Camera-type eye (tissue), 1 donor: Measurements from ENCODE around the gene SLC18A2. TPM values are rescaled to one million over a fixed set of nuclear protein-coding genes. Genes with fewer than 3 reads are reported as not detected.

ENCODE experiments used
- total RNA-seq: library from RNA; depleted of rRNA; stranded (reverse); fragments of >200 nt; gene quantifications from one replicate; pipeline ENCODE4 v1.2.3, GENCODE V29; 2014

SLC18A2 gene
- total RNA-seq: 7.0 TPM

DNA sequence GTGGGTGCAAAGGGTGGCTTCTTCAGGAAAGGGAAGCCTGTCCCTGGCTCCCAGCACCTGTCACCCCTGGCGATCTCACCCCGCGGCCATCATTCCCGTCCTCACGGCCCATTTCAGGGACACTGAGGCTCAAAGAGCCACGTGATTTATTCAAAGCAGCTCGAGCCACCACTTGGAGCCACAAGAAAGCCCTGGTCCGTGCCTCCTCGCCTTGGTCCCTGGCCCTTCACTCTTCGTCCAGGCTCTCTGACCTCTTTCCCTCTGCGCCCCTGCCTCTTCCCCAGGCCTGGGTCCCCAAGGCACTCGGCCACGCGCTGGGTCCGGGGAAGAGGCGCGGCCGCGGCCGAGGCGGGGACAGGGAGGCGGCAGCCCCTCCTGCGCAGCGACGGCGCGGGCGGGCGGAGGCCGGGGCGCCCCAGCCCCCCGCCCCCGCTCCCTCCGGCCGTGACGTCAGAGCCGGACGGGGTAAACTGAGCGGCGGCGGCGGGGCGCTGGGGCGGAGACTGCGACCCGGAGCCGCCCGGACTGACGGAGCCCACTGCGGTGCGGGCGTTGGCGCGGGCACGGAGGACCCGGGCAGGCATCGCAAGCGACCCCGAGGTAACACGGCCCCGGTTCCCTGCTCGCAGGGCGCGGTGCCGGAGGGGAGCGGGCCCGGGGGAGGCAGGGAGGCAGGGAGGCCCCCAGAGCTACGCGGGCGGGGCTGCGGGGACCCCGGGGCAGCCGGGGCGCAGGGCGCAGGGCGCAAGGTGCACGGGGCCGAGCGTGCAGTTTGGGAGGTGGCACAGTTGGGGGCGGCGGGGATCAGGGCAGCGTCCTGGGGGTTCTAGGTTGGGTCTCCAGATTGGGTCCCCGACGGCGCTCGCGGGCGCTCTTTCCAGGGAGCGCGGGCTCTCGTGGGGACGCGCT lies at the start of gene SLC18A2:
Gene SLC18A2, plus strand, starts transcription at position 494 of the 909 bp plus-strand sequence. CDS start 580 bp downstream, outside the sequence.

DNA sequence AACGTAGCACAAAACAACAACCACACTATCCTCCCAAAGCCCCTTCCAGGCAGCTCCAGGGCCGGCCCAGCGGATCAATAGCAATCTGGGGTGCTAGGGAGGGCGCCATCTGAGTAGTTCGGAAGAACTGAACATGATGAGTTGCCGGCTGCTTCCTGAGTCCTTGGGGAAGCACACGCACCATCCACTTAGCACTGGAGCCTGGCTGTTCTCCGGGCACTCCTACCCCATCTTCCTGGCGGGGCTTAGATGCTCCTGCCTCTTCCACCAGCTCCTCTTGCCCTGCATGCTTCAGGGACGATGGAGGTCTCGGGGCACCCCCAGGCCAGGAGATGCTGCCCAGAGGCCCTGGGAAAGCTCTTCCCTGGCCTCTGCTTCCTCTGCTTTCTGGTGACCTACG lies 43.7 kb upstream of the SLC18A2 start, which contains the start of gene KCNK18:
Gene KCNK18, plus strand, starts transcription at position 301 of the 400 bp plus-strand sequence. Its CDS starts 0 bp downstream, at position 301.

Other genes with a start within 250 kb of the SLC18A2 start
- gene SHTN1, start 235.9 kb upstream of the SLC18A2 start, total RNA-seq: 19.4 TPM
- 0.33 TPM for gene VAX1, start 102.8 kb upstream of the SLC18A2 start, total RNA-seq
- not detected for gene KCNK18, start 43.6 kb upstream of the SLC18A2 start, total RNA-seq
- 34.7 TPM for gene PDZD8, start 134.3 kb downstream of the SLC18A2 start, total RNA-seq